Eye (tissue), 1 donor: ENCODE measurements around the gene ELOVL1.
A peak's percentile ranks its signal among the peaks of the same experiment; 100 is the strongest.
"Not testable (repeated sequence)": the region's sequence is repeated elsewhere in the genome, so short reads cannot be mapped to it uniquely, and the experiment has no call there.

Source experiments
- DNase-seq: peaks from one replicate; pipeline ENCODE4 v3.0.0-alpha.2; 2015

The ELOVL1 gene

GRCh38 chr1:43367904-43368645 is at the start of gene ELOVL1:
Gene ELOVL1 (minus strand): TSS chr1:43368011. CDS start chr1:43365609, 2,402 bp downstream.
- DNase-seq: peak; percentile 94

- DNase-seq: no peak
Observed at GRCh38 chr1:43415901-43416300, 48.1 kb upstream of the ELOVL1 start.

- peak; percentile 82 for DNase-seq
Observed at GRCh38 chr1:43414634-43415223, 46.9 kb upstream of the ELOVL1 start.

GRCh38 chr1:43413426-43413825 is 45.6 kb upstream of the ELOVL1 start:
- DNase-seq: not testable (repeated sequence)

GRCh38 chr1:43410571-43410970 is 42.8 kb upstream of the ELOVL1 start:
- DNase-seq: no peak

- no peak for DNase-seq
Observed at GRCh38 chr1:43405876-43406234, 38.0 kb upstream of the ELOVL1 start.

- DNase-seq: no peak
Observed at GRCh38 chr1:43405219-43405875, 37.5 kb upstream of the ELOVL1 start.

GRCh38 chr1:43404353-43404752 is 36.5 kb upstream of the ELOVL1 start:
- no peak for DNase-seq

- DNase-seq: no peak
Observed at GRCh38 chr1:43402089-43402865, 34.5 kb upstream of the ELOVL1 start.

- DNase-seq: not testable (repeated sequence)
Observed at GRCh38 chr1:43400441-43400840, 32.6 kb upstream of the ELOVL1 start.

GRCh38 chr1:43398227-43398626 is 30.4 kb upstream of the ELOVL1 start:
- DNase-seq: no peak

GRCh38 chr1:43396059-43396458 is 28.2 kb upstream of the ELOVL1 start:
- no peak for DNase-seq

GRCh38 chr1:43395523-43395922 is 27.7 kb upstream of the ELOVL1 start:
- no peak for DNase-seq

- no peak for DNase-seq
Observed at GRCh38 chr1:43392702-43393101, 24.9 kb upstream of the ELOVL1 start.

- DNase-seq: peak; percentile 98
Observed at GRCh38 chr1:43389326-43390313, 21.8 kb upstream of the ELOVL1 start, which contains the start of the genes MED8 and SZT2. Gene MED8 (minus strand): TSS chr1:43389800. CDS start chr1:43389764, 36 bp downstream. Gene SZT2 (plus strand): TSS chr1:43389899. CDS start chr1:43389969, 70 bp downstream.

GRCh38 chr1:43388613-43389012 is 20.8 kb upstream of the ELOVL1 start:
- DNase-seq: no peak

GRCh38 chr1:43387976-43388599 is 20.3 kb upstream of the ELOVL1 start:
- no peak for DNase-seq

- DNase-seq: no peak
Observed at GRCh38 chr1:43386676-43387075, 18.9 kb upstream of the ELOVL1 start.

- no peak for DNase-seq
Observed at GRCh38 chr1:43383449-43383848, 15.6 kb upstream of the ELOVL1 start.

GRCh38 chr1:43382027-43382779 is 14.4 kb upstream of the ELOVL1 start:
- DNase-seq: peak; percentile 19

GRCh38 chr1:43381612-43382011 is 13.8 kb upstream of the ELOVL1 start:
- no peak for DNase-seq
